Thoracic aorta (tissue), 2 donors: ENCODE results near the gene EXOC3L4. TPM values are rescaled to one million over a fixed set of nuclear protein-coding genes. Genes with fewer than 3 reads are reported as not detected.

Experiments
- ATAC-seq: fragments of 150-250 bp; one replicate; pipeline ENCODE4 v1.8.0; 2017; ENCODE audit warnings: low read depth; ENCODE audit not compliant: insufficient number of reproducible peaks, low FRiP score
- DNase-seq: peaks from one replicate; pipeline ENCODE4 v3.0.0-alpha.2; 2020; ENCODE audit warnings: low spot score
- H3K27ac ChIP-seq, 2 donors: fragments of 200-600 bp; sonication (generic); 1 replicate in 1 of 2; 2 replicates in 1 of 2; pipeline ENCODE4 v1.5.1; 2016; ENCODE audit warnings: mild to moderate bottlenecking in 2 of 2, moderate library complexity in 2 of 2
- H3K27me3 ChIP-seq: fragments of 200-600 bp; sonication (generic); replicated peaks from 2 replicates; pipeline ENCODE4 v1.6.0; 2016; ENCODE audit warnings: mild to moderate bottlenecking; ENCODE audit not compliant: insufficient read depth
- H3K36me3 ChIP-seq: fragments of 200-600 bp; sonication (generic); one replicate; pipeline ENCODE4 v1.5.1; 2016
- H3K4me1 ChIP-seq, 2 donors: fragments of 200-600 bp; sonication (generic); 1 replicate in 1 of 2; 2 replicates in 1 of 2; pipeline versions ENCODE4 v1.5.1 to v1.6.0; 2016; ENCODE audit warnings: low read depth in 2 of 2, mild to moderate bottlenecking in 1 of 2; ENCODE audit not compliant: control insufficient read depth in 1 of 2
- H3K4me3 ChIP-seq: fragments of 200-600 bp; sonication (generic); 2 replicates; pipeline ENCODE4 v1.5.1; 2016; ENCODE audit warnings: mild to moderate bottlenecking
- H3K9me3 ChIP-seq: fragments of 200-600 bp; sonication (generic); 2 replicates; pipeline ENCODE4 v1.5.1; 2016
- total RNA-seq, 2 donors: library from RNA; depleted of rRNA; stranded (reverse); fragments of >200 nt; gene quantifications; one replicate each; pipeline versions ENCODE4 v1.1.0 to v1.2.3, GENCODE V29; 2016
- TF ChIP-seq, protein P1 (sequence below): fragments of 200-600 bp; sonication (generic); IDR thresholded peaks from one replicate; pipeline ENCODE4 v1.5.1; 2019; ENCODE audit warnings: antibody characterized with exemption

Gene EXOC3L4
- total RNA-seq, 2 donors from 2014 or later: not detected

DNA sequence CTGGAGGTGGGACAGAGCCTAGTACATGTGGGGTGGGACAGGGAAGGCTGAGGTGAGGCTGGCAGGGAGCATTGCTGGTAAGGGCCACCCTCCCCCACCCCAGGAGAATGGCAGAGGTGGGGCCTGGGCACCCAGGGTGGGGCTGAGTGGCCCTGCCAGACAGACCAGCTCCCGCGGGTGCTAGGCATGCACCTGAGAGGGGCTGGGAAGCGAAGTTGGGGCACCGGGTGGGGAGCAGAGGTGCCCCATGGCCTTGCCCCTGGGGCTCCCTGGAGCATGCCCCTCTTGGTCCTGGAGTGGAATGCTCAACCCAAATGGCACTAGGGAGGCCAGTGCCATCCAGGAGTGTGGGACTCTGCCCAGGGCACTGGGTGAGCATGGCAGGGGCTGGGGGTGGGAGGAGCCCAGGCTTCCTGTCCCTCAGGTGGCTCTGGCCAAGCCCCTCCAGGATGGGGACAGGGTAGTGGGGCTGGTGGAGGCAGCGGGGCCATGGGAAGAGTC, 30.0 kb downstream of the EXOC3L4 start:
- no peak for ATAC-seq
- no peak overlapping the region for H3K27ac ChIP-seq
- no peaks in the 10 kb centered on the region for H3K9me3 ChIP-seq
- no peaks in the 10 kb centered on the region for H3K36me3 ChIP-seq
- TF ChIP-seq, protein P1, sequence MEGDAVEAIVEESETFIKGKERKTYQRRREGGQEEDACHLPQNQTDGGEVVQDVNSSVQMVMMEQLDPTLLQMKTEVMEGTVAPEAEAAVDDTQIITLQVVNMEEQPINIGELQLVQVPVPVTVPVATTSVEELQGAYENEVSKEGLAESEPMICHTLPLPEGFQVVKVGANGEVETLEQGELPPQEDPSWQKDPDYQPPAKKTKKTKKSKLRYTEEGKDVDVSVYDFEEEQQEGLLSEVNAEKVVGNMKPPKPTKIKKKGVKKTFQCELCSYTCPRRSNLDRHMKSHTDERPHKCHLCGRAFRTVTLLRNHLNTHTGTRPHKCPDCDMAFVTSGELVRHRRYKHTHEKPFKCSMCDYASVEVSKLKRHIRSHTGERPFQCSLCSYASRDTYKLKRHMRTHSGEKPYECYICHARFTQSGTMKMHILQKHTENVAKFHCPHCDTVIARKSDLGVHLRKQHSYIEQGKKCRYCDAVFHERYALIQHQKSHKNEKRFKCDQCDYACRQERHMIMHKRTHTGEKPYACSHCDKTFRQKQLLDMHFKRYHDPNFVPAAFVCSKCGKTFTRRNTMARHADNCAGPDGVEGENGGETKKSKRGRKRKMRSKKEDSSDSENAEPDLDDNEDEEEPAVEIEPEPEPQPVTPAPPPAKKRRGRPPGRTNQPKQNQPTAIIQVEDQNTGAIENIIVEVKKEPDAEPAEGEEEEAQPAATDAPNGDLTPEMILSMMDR: no peak
- peak overlapping the region; percentile 83 for H3K4me3 ChIP-seq
- H3K4me1 ChIP-seq: peaks cover 12 to 51% of the 10 kb centered on the region in 2 donors
- no peak for DNase-seq
- no peaks in the 10 kb centered on the region for H3K27me3 ChIP-seq

DNA sequence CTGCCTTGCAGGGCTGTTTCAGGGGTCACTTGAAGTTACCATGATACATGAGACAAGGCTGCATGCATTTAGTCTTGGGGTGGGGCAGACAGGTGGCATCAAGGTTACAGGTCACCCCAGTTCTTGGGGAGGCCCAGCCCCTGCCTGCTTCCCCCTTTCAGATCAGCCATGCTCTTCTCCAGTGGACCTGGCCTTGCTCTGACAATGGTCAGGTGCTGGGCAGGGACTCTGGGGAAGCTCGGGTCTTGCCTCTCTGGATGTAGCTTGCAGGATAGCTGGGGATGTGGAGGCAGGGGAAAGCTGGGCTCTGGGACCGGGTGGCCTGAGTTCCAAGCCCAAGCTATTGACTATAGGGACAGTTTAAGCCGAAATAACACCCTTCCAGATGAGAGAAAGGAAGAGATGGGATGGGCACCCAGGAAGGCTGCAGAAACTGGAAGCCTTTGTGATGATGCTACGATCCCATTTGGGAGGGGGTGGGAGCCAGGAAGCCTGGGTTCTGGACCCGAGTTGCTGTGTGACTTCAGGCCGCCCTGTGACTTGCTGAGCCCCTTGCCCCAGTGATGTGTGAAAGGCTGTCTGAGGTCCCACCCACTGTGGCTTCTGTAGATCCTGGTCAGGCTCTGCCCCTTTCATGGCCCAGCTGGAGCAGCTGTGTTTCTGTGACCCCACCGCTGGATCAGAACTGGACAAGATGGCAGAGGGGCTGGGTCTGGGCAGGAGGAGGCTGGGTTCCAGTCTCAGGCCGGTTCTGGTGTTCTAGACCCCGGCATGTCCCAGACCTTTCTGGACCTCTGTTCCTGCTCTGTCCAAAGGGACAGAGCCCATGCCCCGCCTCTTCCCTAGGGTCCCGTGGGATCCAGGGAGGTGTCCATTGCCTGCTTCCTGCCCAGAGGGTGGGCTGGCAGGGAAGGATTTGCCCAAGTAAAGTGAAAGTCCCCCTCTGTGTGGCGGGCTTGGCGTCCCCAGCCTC, 30.9 kb downstream of the EXOC3L4 start:
- TF ChIP-seq, protein P1: no peak
- Histone ChIP-seq H3K27me3 (no peaks in the 10 kb centered on the region), H3K4me1 (peaks cover 12 to 51% of the 10 kb centered on the region in 2 donors), H3K4me3 (peak overlapping the region; percentile 83), H3K9me3 (no peaks in the 10 kb centered on the region), H3K36me3 (no peaks in the 10 kb centered on the region), H3K27ac (no peak overlapping the region)
- DNase-seq (no peak), ATAC-seq (no peak)

GRCh38 chr14:103126088-103126872, 31.8 kb downstream of the EXOC3L4 start:
- peak overlapping the region; percentile 50 for H3K4me3 ChIP-seq
- H3K4me1 ChIP-seq: peaks cover 12 to 44% of the 10 kb centered on the region in 2 donors
- H3K27ac ChIP-seq: no peak overlapping the region
- no peaks in the 10 kb centered on the region for H3K27me3 ChIP-seq
- TF ChIP-seq, protein P1: no peak
- ATAC-seq (no peak), DNase-seq (no peak)
- no peaks in the 10 kb centered on the region for H3K9me3 ChIP-seq
- no peaks in the 10 kb centered on the region for H3K36me3 ChIP-seq

GRCh38 chr14:103126873-103127304, 32.4 kb downstream of the EXOC3L4 start:
- no peaks in the 10 kb centered on the region for H3K9me3 ChIP-seq
- peak overlapping the region; percentile 50 for H3K4me3 ChIP-seq
- DNase-seq: no peak
- TF ChIP-seq, protein P1: no peak
- no peak for ATAC-seq
- H3K4me1 ChIP-seq: peaks cover 11 to 39% of the 10 kb centered on the region in 2 donors
- H3K27me3 ChIP-seq: no peaks in the 10 kb centered on the region
- no peak overlapping the region for H3K27ac ChIP-seq
- no peaks in the 10 kb centered on the region for H3K36me3 ChIP-seq

GRCh38 chr14:103127356-103127755, 32.8 kb downstream of the EXOC3L4 start:
- TF ChIP-seq, protein P1: no peak
- Histone ChIP-seq H3K27me3 (no peaks in the 10 kb centered on the region), H3K4me3 (peak overlapping the region; percentile 21), H3K36me3 (no peaks in the 10 kb centered on the region), H3K9me3 (no peaks in the 10 kb centered on the region), H3K4me1 (peaks cover 6 to 34% of the 10 kb centered on the region in 2 donors), H3K27ac (no peak overlapping the region)
- DNase-seq (no peak), ATAC-seq (no peak)
